Astrocyte of the hippocampus (primary cell): Measurements from ENCODE around the gene TRPM4.
"Not testable (repeated sequence)": the region's sequence is repeated elsewhere in the genome, so short reads cannot be mapped to it uniquely, and the experiment has no call there.

Experiments
- DNase-seq: peaks from one replicate; pipeline ENCODE4 v3.0.0; 2011; ENCODE audit warnings: low read depth, low spot score

The TRPM4 gene

GRCh38 chr19:49127225-49127624 lies 30.4 kb upstream of the TRPM4 start:
- DNase-seq = not testable (repeated sequence)

GRCh38 chr19:49127674-49128544 lies 29.7 kb upstream of the TRPM4 start:
- DNase-seq = peak; percentile 98

- DNase-seq = no peak
These were observed 28.9 kb upstream of the TRPM4 start for GRCh38 chr19:49128545-49129237.

- DNase-seq = no peak
These were observed 28.4 kb upstream of the TRPM4 start for GRCh38 chr19:49129238-49129583.

GRCh38 chr19:49130325-49130724 lies 27.3 kb upstream of the TRPM4 start:
- no peak for DNase-seq

GRCh38 chr19:49132974-49133609 lies 24.5 kb upstream of the TRPM4 start:
- no peak for DNase-seq

- DNase-seq = peak; percentile 39
These were observed 23.8 kb upstream of the TRPM4 start for GRCh38 chr19:49133621-49134454.

- DNase-seq = no peak
These were observed 21.9 kb upstream of the TRPM4 start for GRCh38 chr19:49135686-49136085.

GRCh38 chr19:49136771-49137171 lies 20.8 kb upstream of the TRPM4 start:
- no peak for DNase-seq

- no peak for DNase-seq
These were observed 16.6 kb upstream of the TRPM4 start for GRCh38 chr19:49140951-49141350.

GRCh38 chr19:49141352-49141751 lies 16.2 kb upstream of the TRPM4 start:
- DNase-seq = no peak

GRCh38 chr19:49142866-49143335 lies 14.7 kb upstream of the TRPM4 start:
- peak; percentile 97 for DNase-seq

GRCh38 chr19:49145573-49146407 lies 11.8 kb upstream of the TRPM4 start:
- peak; percentile 92 for DNase-seq

GRCh38 chr19:49146408-49146770 lies 11.2 kb upstream of the TRPM4 start:
- not testable (repeated sequence) for DNase-seq

- no peak for DNase-seq
These were observed 9.4 kb upstream of the TRPM4 start for GRCh38 chr19:49148044-49148682.

GRCh38 chr19:49148784-49149651 lies 8.6 kb upstream of the TRPM4 start:
- DNase-seq = peak; percentile 97

- peak; percentile 92 for DNase-seq
These were observed 7.9 kb upstream of the TRPM4 start for GRCh38 chr19:49149652-49150105.

GRCh38 chr19:49150106-49150943 lies 7.3 kb upstream of the TRPM4 start:
- DNase-seq = peak; percentile 89
